ENCODE measurements around the gene NEDD9. TPM values are rescaled to one million over a fixed set of nuclear protein-coding genes. Genes with fewer than 3 reads are reported as not detected.

NEDD9 gene
- total and polyA plus RNA-seq, 2 donors (not counting 1 experiment from before 2014, with no cell fraction given): 38.9 to 46.2 TPM

DNA sequence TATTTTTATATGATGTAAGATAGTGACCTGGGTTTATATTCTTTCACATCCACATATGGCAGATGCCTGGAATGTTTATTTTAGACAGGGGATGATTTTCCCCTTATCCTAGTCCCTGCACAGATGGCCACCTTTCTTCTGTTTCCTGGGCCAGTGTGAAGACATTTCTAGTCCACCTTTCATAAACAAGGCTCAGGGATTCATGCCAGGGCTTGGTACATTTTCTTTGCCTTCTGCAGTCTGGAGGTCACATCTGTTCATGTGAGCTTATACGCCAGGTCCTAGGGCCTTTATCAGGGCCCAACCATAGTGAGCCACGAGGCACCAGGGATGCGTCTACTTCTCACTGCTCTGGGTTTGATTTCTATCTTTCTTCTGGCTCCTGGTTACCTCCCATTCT is 82.9 kb downstream of the NEDD9 start:
- ChIA-PET POLR2A (no interaction called here), CTCF (interaction anchor here (7.4 kb wide), 1 partner anchor 345 kb away, joined by 156 read pairs; no protein-coding TSS in a partner anchor)
- H3K27me3 ChIP-seq (replicated peaks in 1 of 4; ENCODE audit: control extremely low read depth in 1 of 4, control insufficient read depth in 3 of 4, insufficient read depth in 4 of 4, low read length in 3 of 4): no peaks in the 10 kb centered on the region
- H3K4me1 ChIP-seq (ENCODE audit: control insufficient read depth in 2 of 2, insufficient read depth in 2 of 2, low read length in 2 of 2): peaks cover 0 to 1% of the 10 kb centered on the region in 2 donors
- Mint-ChIP-seq H3K27ac (no peak overlapping the region), H3K4me3 (no peak overlapping the region), H3K9me3 (ENCODE audit: insufficient read depth) (no peaks in the 10 kb centered on the region), H3K27me3 (no peaks in the 10 kb centered on the region), H3K4me1 (peaks cover 6% of the 10 kb centered on the region)
- no peaks in the 10 kb centered on the region for H3K9me3 ChIP-seq (ENCODE audit: control extremely low read depth in 1 of 3, control insufficient read depth in 2 of 3, insufficient read depth in 1 of 3, low read length in 2 of 3)
- no peak for DNase-seq
- ATAC-seq (ENCODE audit: low read depth): no peak
- 100% methylated on average over 2 of the region's 3 CpGs for WGBS (ENCODE audit: insufficient coverage)
- no peak overlapping the region for H3K9ac ChIP-seq (ENCODE audit: low read length)
- no peaks in the 10 kb centered on the region for H3K36me3 ChIP-seq (replicated peaks in 1 of 2; ENCODE audit: control extremely low read depth in 1 of 2, control insufficient read depth in 1 of 2, extremely low read depth in 1 of 2, insufficient read depth in 2 of 2, low read length in 1 of 2)
- H3K4me3 ChIP-seq (ENCODE audit: control extremely low read depth in 1 of 5, extremely low read depth in 1 of 5, insufficient read depth in 1 of 5, low read depth in 2 of 5, low read length in 4 of 5): no peak overlapping the region
- intact Hi-C loops (cut with micrococcal nuclease): no loop called here
- no peak overlapping the region for H3K27ac ChIP-seq (ENCODE audit: low read length in 2 of 2)
- no peak overlapping the region for H3K4me2 ChIP-seq (replicated peaks; ENCODE audit: low read depth, low read length, poor library complexity, severe bottlenecking)
- TF ChIP-seq CTCF (IDR thresholded peaks at IDR 0.05) (no peak), EZH2 (IDR thresholded peaks at IDR 0.05; ENCODE audit: borderline replicate concordance, insufficient read depth, low read depth, low read length, poor library complexity, severe bottlenecking) (no peak)
- H3K79me2 ChIP-seq (ENCODE audit: control insufficient read depth, insufficient read depth, low read length): no peaks in the 10 kb centered on the region
- no peaks in the 10 kb centered on the region for H4K20me1 ChIP-seq (ENCODE audit: control insufficient read depth, insufficient read depth, low read length, poor library complexity, severe bottlenecking)
- no peak overlapping the region for H2AFZ ChIP-seq (ENCODE audit: insufficient read depth, low read depth, low read length, poor library complexity, severe bottlenecking)

DNA sequence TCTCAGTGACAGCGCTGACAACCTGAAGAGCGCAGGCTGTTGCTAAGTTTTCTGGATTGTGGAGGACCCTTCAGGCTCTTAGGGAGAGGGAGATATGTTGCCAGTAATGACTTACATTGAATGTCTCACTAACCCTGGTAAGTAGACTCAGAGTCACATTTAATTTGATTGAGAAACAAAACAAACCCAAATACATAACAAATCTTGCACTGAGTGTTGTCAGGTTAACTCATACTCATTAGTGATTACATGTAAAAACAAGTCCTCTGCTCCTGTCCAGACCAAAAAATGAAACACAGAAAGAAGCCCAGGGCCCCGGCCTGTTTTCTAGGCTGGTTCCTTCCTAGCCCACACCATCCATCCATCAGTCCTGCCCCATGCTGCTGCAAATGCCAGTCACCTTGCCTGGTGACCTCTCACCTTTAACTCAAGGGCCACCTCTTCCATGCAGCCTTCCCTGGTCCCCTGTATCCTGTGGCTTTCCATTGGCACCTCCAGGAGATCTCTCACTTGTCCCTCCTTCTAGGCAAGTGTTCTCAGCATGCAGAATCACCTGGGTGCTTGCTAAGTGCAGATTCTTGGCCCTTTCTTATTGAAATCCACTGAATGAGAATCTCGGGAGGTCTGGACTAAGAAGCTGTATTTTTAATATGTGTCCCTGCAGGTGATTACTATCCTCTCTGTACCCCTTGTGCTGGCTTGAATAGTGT is 86.2 kb downstream of the NEDD9 start:
- peaks cover 0 to 5% of the 10 kb centered on the region in 2 donors for H3K4me1 ChIP-seq (ENCODE audit: control insufficient read depth in 2 of 2, insufficient read depth in 2 of 2, low read length in 2 of 2)
- ChIA-PET POLR2A (no interaction called here), CTCF (interaction anchor here (1.1 to 7.4 kb wide), 6 partner anchors 9 to 429 kb away, joined by 3 to 156 read pairs (median 13); no protein-coding TSS in a partner anchor)
- WGBS (ENCODE audit: insufficient coverage): 100% methylated on average over 1 of the region's 4 CpGs
- ATAC-seq (ENCODE audit: low read depth): no peak
- no peak for TF ChIP-seq CTCF (IDR thresholded peaks at IDR 0.05)
- no peak for TF ChIP-seq EZH2 (IDR thresholded peaks at IDR 0.05; ENCODE audit: borderline replicate concordance, insufficient read depth, low read depth, low read length, poor library complexity, severe bottlenecking)
- DNase-seq: no peak
- H3K36me3 ChIP-seq (replicated peaks in 1 of 2; ENCODE audit: control extremely low read depth in 1 of 2, control insufficient read depth in 1 of 2, extremely low read depth in 1 of 2, insufficient read depth in 2 of 2, low read length in 1 of 2): no peaks in the 10 kb centered on the region
- no peaks in the 10 kb centered on the region for H4K20me1 ChIP-seq (ENCODE audit: control insufficient read depth, insufficient read depth, low read length, poor library complexity, severe bottlenecking)
- H3K4me3 ChIP-seq (ENCODE audit: control extremely low read depth in 1 of 5, extremely low read depth in 1 of 5, insufficient read depth in 1 of 5, low read depth in 2 of 5, low read length in 4 of 5): no peak overlapping the region
- no peak overlapping the region for H2AFZ ChIP-seq (ENCODE audit: insufficient read depth, low read depth, low read length, poor library complexity, severe bottlenecking)
- no peaks in the 10 kb centered on the region for H3K79me2 ChIP-seq (ENCODE audit: control insufficient read depth, insufficient read depth, low read length)
- Mint-ChIP-seq H3K4me3 (no peak overlapping the region), H3K9me3 (ENCODE audit: insufficient read depth) (no peaks in the 10 kb centered on the region), H3K4me1 (peaks cover 3% of the 10 kb centered on the region), H3K27ac (no peak overlapping the region), H3K27me3 (no peaks in the 10 kb centered on the region)
- no peak overlapping the region for H3K4me2 ChIP-seq (replicated peaks; ENCODE audit: low read depth, low read length, poor library complexity, severe bottlenecking)
- no peaks in the 10 kb centered on the region for H3K9me3 ChIP-seq (ENCODE audit: control extremely low read depth in 1 of 3, control insufficient read depth in 2 of 3, insufficient read depth in 1 of 3, low read length in 2 of 3)
- no peaks in the 10 kb centered on the region for H3K27me3 ChIP-seq (replicated peaks in 1 of 4; ENCODE audit: control extremely low read depth in 1 of 4, control insufficient read depth in 3 of 4, insufficient read depth in 4 of 4, low read length in 3 of 4)
- intact Hi-C loops (cut with micrococcal nuclease): no loop called here
- H3K27ac ChIP-seq (ENCODE audit: low read length in 2 of 2): no peak overlapping the region
- H3K9ac ChIP-seq (ENCODE audit: low read length): no peak overlapping the region

Measured in B cell (primary cell).